ENCODE measurements around the gene GREB1.

GREB1 gene

DNA sequence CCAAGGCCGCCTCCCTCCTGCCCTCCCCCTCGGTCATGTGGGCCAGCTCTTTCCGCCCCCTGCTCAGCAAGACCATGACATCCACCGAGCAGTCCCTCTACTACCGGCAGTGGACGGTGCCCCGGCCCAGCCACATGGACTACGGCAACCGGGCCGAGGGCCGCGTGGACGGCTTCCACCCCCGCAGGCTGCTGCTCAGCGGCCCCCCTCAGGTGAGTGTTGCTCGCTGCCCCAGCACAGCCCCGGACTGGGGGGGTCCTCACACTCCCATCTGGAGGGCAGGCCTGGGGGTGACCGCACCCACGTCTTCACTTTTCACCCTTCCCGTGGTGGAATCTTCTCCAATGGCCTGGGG is 84.8 kb downstream of the GREB1 start:
- TF ChIP-seq, protein P1, sequence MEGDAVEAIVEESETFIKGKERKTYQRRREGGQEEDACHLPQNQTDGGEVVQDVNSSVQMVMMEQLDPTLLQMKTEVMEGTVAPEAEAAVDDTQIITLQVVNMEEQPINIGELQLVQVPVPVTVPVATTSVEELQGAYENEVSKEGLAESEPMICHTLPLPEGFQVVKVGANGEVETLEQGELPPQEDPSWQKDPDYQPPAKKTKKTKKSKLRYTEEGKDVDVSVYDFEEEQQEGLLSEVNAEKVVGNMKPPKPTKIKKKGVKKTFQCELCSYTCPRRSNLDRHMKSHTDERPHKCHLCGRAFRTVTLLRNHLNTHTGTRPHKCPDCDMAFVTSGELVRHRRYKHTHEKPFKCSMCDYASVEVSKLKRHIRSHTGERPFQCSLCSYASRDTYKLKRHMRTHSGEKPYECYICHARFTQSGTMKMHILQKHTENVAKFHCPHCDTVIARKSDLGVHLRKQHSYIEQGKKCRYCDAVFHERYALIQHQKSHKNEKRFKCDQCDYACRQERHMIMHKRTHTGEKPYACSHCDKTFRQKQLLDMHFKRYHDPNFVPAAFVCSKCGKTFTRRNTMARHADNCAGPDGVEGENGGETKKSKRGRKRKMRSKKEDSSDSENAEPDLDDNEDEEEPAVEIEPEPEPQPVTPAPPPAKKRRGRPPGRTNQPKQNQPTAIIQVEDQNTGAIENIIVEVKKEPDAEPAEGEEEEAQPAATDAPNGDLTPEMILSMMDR (IDR thresholded peaks at IDR 0.05; ENCODE audit: extremely low read depth, insufficient read depth, missing control alignments) = no peak
- in situ Hi-C loops (cut with MboI; ENCODE audit: low pct_unique_long_range_greater_than_20kb, low sequenced_read_pairs, unreplicated experiment) = no loop called here
- DNase-seq (ENCODE audit: low spot score) = no peak

DNA sequence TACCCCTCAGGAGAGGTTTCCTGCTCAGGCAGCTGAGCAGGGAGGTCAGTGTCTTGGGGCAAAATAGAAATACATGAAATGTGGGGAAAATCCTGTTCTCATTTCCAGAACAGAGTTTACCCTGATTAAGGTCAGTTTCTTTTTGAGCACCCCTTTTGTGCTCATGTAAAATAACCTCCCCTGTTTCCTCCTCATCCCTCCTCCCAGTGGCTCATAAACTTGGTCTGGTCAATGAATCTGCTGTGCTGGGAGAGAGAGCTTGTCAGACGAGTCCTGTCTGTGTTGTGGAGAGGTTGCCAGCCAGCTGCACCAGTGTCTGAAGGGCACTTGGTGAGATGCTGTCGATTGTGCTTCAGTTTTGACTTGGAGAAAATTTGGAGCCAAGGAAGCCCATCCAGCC is 87.6 kb downstream of the GREB1 start:
- DNase-seq (ENCODE audit: low spot score) = no peak
- TF ChIP-seq, protein P1 (IDR thresholded peaks at IDR 0.05; ENCODE audit: extremely low read depth, insufficient read depth, missing control alignments) = no peak
- in situ Hi-C loops (cut with MboI; ENCODE audit: low pct_unique_long_range_greater_than_20kb, low sequenced_read_pairs, unreplicated experiment) = no loop called here

DNA sequence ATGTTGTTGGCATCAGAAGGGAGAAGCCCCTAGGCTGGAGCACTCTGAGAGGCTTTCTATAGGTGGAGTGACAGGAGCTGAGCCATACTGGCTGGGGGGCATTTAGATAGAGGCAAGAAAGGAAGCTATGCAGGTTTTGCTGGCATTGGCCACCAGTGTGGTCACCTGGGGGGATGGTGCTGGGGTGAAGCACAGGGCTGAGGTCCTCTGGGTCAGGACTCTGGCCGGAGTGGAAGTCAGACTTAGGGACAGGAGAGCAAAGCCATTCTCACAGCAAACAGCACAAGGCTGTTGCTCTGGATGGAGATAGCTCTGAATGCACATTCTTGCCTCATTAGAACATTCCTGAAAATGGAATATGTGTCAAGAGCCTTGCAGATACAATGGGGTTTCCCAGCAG is 88.8 kb downstream of the GREB1 start:
- in situ Hi-C loops (cut with MboI; ENCODE audit: low pct_unique_long_range_greater_than_20kb, low sequenced_read_pairs, unreplicated experiment) = no loop called here
- no peak for DNase-seq (ENCODE audit: low spot score)
- TF ChIP-seq, protein P1 (IDR thresholded peaks at IDR 0.05; ENCODE audit: extremely low read depth, insufficient read depth, missing control alignments) = no peak

DNA sequence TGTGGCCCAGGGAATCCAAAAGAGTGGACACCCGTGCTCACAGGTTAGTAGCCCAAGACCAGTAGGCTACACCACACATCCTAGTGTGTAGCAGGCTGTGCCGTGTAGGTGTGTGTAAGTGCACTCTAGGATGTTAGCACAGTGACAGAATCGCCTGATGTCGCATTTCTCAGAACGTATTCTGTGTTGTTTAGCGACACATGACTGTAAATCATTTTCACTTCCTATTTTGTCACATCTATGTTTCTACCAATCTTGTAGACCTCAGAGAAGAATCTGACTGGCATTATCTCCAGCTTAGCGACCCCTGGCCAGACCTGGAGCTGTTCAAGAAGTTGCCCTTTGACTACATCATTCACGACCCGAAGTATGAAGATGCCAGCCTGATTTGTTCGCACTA is 91.0 kb downstream of the GREB1 start:
- TF ChIP-seq, protein P1 (IDR thresholded peaks at IDR 0.05; ENCODE audit: extremely low read depth, insufficient read depth, missing control alignments) = no peak
- no peak for DNase-seq (ENCODE audit: low spot score)
- in situ Hi-C loops (cut with MboI; ENCODE audit: low pct_unique_long_range_greater_than_20kb, low sequenced_read_pairs, unreplicated experiment) = no loop called here

DNA sequence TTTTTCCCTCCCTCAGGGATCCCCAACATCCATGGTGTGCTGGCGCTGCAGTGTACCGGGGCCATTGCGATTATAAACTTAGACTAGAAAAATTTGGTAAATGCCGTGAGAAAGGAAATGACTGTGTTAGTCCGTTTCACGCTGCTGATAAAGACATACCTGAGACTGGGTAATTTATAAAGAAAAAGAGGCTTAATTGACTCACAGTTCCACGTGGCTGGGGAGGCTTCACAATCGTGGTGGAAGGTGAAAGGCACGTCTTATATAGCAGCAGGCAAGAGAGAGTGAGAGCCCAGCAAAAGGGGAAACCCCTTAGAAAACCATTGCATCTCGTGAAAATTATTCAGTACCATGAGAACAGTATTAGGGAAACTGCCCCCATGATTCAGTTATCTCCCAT is 91.8 kb downstream of the GREB1 start:
- in situ Hi-C loops (cut with MboI; ENCODE audit: low pct_unique_long_range_greater_than_20kb, low sequenced_read_pairs, unreplicated experiment) = no loop called here
- TF ChIP-seq, protein P1 (IDR thresholded peaks at IDR 0.05; ENCODE audit: extremely low read depth, insufficient read depth, missing control alignments) = no peak
- no peak for DNase-seq (ENCODE audit: low spot score)

DNA sequence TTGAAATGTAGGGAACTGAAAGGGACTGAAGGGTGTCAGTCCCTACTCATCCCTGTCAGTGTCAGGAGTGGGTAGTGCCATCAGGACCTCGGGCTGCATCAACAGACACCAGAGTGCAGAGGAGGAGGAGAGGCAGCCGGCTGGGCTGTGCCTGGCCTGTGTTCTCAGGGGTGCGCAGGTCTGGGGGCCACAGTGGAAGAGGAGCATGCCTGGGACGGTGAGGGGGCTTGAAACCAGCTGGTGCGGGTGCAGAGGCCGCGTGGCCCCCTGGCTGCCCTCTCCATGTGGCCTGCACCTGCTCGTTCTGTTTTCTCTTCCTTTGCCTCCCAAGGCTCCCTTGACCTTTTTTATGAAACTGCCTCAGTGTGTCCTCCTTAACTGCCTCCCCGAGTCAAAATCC is 94.8 kb downstream of the GREB1 start:
- TF ChIP-seq, protein P1 (IDR thresholded peaks at IDR 0.05; ENCODE audit: extremely low read depth, insufficient read depth, missing control alignments) = no peak
- DNase-seq (ENCODE audit: low spot score) = no peak
- in situ Hi-C loops (cut with MboI; ENCODE audit: low pct_unique_long_range_greater_than_20kb, low sequenced_read_pairs, unreplicated experiment) = no loop called here

DNA sequence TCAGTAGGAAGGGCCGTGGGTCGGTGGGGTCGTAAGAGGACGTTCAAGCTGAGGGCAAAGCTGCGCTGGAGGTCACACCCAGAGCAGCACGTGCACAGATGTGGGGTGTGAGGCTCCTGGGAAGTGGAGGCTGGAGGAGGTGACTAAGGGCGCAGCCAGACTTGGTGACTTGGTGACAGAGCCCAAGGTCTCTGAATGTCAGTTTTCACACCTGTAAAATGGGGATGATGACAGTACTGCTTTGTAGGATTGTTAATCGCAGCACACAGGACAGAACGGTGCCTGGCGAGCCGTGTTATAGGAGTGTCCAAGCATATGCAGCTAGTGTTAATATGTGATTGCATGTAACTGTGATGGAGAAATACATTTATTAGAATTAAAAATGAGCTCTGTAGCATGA is 95.4 kb downstream of the GREB1 start:
- TF ChIP-seq, protein P1 (IDR thresholded peaks at IDR 0.05; ENCODE audit: extremely low read depth, insufficient read depth, missing control alignments) = no peak
- in situ Hi-C loops (cut with MboI; ENCODE audit: low pct_unique_long_range_greater_than_20kb, low sequenced_read_pairs, unreplicated experiment) = no loop called here

More for the DNA sequence above, 95.4 kb downstream of the GREB1 start:
- DNase-seq (ENCODE audit: low spot score) = no peak
